ENCODE measurements around the gene IER2. TPM values are rescaled to one million over a fixed set of nuclear protein-coding genes. Genes with fewer than 3 reads are reported as not detected.

Gene IER2
- total and polyA plus RNA-seq, 9 of the 15 experiments (the other 6 are each of a cell fraction or from before 2014, with no cell fraction given) = 4.5 to 205 (median 23.7) TPM

GRCh38 chr19:13102666-13103580 lies 47.3 kb upstream of the IER2 start, which contains the start of gene LYL1 (continued):
- TF ChIP-seq FOXJ2 (tag; IDR thresholded peaks at IDR 0.05) (peak; percentile 49; the same call in 1 of the 2 replicates), CLOCK (CRISPR knock-in tag; IDR thresholded peaks at IDR 0.05; ENCODE audit: borderline replicate concordance) (no peak; the same call in 1 of the 2 replicates), MEF2D (tag; conservative IDR thresholded peaks at IDR 0.05; ENCODE audit: low read depth) (peak; percentile 69), THRA (IDR thresholded peaks at IDR 0.05) (no peak), ZNF23 (CRISPR knock-in tag; IDR thresholded peaks at IDR 0.05) (no peak), ATF4 (CRISPR knock-in tag; IDR thresholded peaks at IDR 0.05) (peak; percentile 21; the same call in 1 of the 2 replicates), MCM7 (IDR thresholded peaks at IDR 0.05) (no peak), ETV6 (IDR thresholded peaks at IDR 0.05; ENCODE audit: borderline replicate concordance in 1 of 2, low read depth in 2 of 2, low read length in 1 of 2) (peak; percentile 42 to 59; a peak in 2 of 4 replicates), ETV6 (CRISPR knock-in tag; IDR thresholded peaks at IDR 0.05; ENCODE audit: borderline replicate concordance) (no peak), ARID2 (IDR thresholded peaks at IDR 0.05) (no peak), ZNF12 (CRISPR knock-in tag; IDR thresholded peaks at IDR 0.05) (0 out of 2 replicates have a peak, but pooled peaks have one; percentile 26), HDAC1 (IDR thresholded peaks at IDR 0.05) (peak in 1 of 2 experiments; percentile 70; a peak in 2 of 4 replicates), ZNF740 (CRISPR knock-in tag; IDR thresholded peaks at IDR 0.05) (peak; percentile 55; the same call in 1 of the 2 replicates), ZNF740 (tag; IDR thresholded peaks at IDR 0.05) (peak in 1 of 2 experiments; percentile 62; a peak in 1 of 4 replicates), KLF16 (IDR thresholded peaks at IDR 0.05) (peak; percentile 96), THRAP3 (IDR thresholded peaks at IDR 0.05; ENCODE audit: borderline replicate concordance) (no peak), KHSRP (IDR thresholded peaks at IDR 0.05) (peak; percentile 76), MXI1 (IDR thresholded peaks at IDR 0.05; ENCODE audit: low read depth, low read length) (peak; percentile 61), ZNF212 (CRISPR knock-in tag; IDR thresholded peaks at IDR 0.05) (0 out of 2 replicates have a peak, but pooled peaks have one; percentile 59), RBM22 (IDR thresholded peaks at IDR 0.05; ENCODE audit: low read depth, low read length, poor library complexity, severe bottlenecking) (peak; percentile 77), ETS2 (tag; IDR thresholded peaks at IDR 0.05; ENCODE audit: borderline replicate concordance, poor library complexity, severe bottlenecking) (no peak)
